GM12892 (cell line): ENCODE measurements around the gene GPS2.

ENCODE experiments used
- POLR2A ChIP-seq: IDR thresholded peaks from 2 replicates; pipeline ENCODE4 v1.6.1; 2011; ENCODE audit warnings: low read depth, low read length, control low read depth
- POLR2AphosphoS5 ChIP-seq: IDR thresholded peaks from 2 replicates; pipeline ENCODE4 v1.6.1; 2011; ENCODE audit warnings: low read depth, low read length, control low read depth
- TAF1 ChIP-seq: IDR thresholded peaks from 2 replicates; pipeline ENCODE4 v1.6.1; 2011; ENCODE audit warnings: low read depth, mild to moderate bottlenecking, control low read depth, low read length, borderline replicate concordance

DNA sequence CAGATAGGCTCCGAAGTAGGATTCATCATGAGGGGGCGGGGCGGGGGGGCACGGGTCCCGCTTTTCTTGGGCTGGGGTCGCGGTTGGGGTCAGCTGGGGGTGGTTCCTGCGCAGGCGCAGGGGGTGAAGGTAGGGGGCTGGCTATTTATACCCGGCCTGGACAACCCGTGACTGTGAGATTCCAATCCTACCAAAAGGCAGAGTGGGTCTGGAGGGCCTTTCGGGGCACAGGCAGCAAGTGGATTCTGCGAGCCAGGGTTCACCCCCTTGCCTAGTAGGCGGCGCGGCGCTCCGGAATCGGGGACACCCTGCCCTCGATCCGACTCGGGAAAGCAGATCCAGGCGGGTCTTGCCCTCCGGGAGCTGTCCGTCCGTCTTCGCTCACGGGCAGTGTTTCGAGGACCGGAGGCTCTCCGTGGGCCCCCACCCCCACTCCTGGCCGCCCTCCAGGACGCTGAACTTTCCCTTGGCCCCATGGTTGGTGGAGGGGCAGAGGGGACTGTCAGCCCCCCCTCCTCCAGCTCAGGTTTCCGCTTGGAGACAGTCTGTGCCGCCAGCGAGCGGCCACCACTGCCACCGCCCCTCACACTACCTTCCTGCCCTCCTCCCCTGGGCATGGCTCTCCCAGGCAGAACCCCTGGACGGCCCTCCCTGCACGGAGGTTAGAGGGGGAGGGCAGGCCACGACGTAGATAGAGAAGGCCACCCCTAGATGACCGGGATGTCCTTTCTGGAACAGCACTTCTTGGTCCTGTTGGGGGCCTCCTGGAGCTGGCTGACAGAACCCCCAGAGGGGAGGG lies 33.0 kb downstream of the GPS2 start:
- TF ChIP-seq POLR2A: no peak
- TF ChIP-seq TAF1: no peak
- no peak for TF ChIP-seq POLR2AphosphoS5
